HG03025 (cell line): ENCODE results near the gene TPSG1.
"Not testable (repeated sequence)": the region's sequence is repeated elsewhere in the genome, so short reads cannot be mapped to it uniquely, and the experiment has no call there.

Source experiments
- ATAC-seq: cut with Tn5 transposase; IDR thresholded peaks from one replicate; pipeline ENCODE4 v1.9.1; 2021; ENCODE audit warnings: mild to moderate bottlenecking, moderate library complexity; ENCODE audit not compliant: unreplicated experiment, low FRiP score

The TPSG1 gene

GRCh38 chr16:1232049-1232748, 7.1 kb upstream of the TPSG1 start:
- ATAC-seq = not testable (repeated sequence)

- not testable (repeated sequence) for ATAC-seq
Observed at GRCh38 chr16:1231301-1231700, 6.2 kb upstream of the TPSG1 start.

GRCh38 chr16:1230471-1231212, 5.6 kb upstream of the TPSG1 start:
- ATAC-seq = not testable (repeated sequence)

GRCh38 chr16:1230084-1230470, 5.0 kb upstream of the TPSG1 start, which contains the start of gene TPSB2:
TPSB2 (minus strand) TSS chr16:1230184; CDS start chr16:1229951, 233 bp downstream.
- ATAC-seq = not testable (repeated sequence)

- ATAC-seq = not testable (repeated sequence)
Observed at GRCh38 chr16:1229476-1229875, 4.4 kb upstream of the TPSG1 start.

GRCh38 chr16:1228227-1228626, 3.2 kb upstream of the TPSG1 start:
- ATAC-seq = not testable (repeated sequence)

GRCh38 chr16:1226692-1227091, 1.6 kb upstream of the TPSG1 start:
- ATAC-seq = not testable (repeated sequence)

- not testable (repeated sequence) for ATAC-seq
Observed at GRCh38 chr16:1225728-1226311, 752 bp upstream of the TPSG1 start.

GRCh38 chr16:1224558-1224957, 510 bp downstream of the TPSG1 start:
- no peak for ATAC-seq

- no peak for ATAC-seq
Observed at GRCh38 chr16:1223355-1224214, 1.5 kb downstream of the TPSG1 start.

- no peak for ATAC-seq
Observed at GRCh38 chr16:1222553-1223354, 2.3 kb downstream of the TPSG1 start.

- ATAC-seq = no peak
Observed at GRCh38 chr16:1221628-1222552, 3.2 kb downstream of the TPSG1 start.

GRCh38 chr16:1220841-1221627, 4.0 kb downstream of the TPSG1 start:
- no peak for ATAC-seq

GRCh38 chr16:1220098-1220728, 4.9 kb downstream of the TPSG1 start:
- ATAC-seq = no peak

- ATAC-seq = no peak
Observed at GRCh38 chr16:1218930-1219611, 6.0 kb downstream of the TPSG1 start.

- no peak for ATAC-seq
Observed at GRCh38 chr16:1218061-1218929, 6.8 kb downstream of the TPSG1 start.
